OCI-LY3 (cell line): ENCODE measurements around the gene PDLIM5.

Experiments
- H2AFZ ChIP-seq: fragments of 200-600, 300-600 bp; shearing (Covaris generic); 2 replicates; pipeline ENCODE4 v1.6.0; 2014; ENCODE audit warnings: antibody characterized with exemption, low read depth, low read length
- H3K27ac ChIP-seq: fragments of 200-600, 300-600 bp; sonication (generic); 2 replicates; pipeline ENCODE4 v1.5.1; 2014; ENCODE audit warnings: mild to moderate bottlenecking, low read length, moderate library complexity, mixed read lengths
- H3K27me3 ChIP-seq: fragments of 200-600, 300-600 bp; sonication (generic); 2 replicates; pipeline ENCODE4 v1.6.1; 2014; ENCODE audit warnings: low read depth, low read length, mixed read lengths
- H3K36me3 ChIP-seq: fragments of 200-600, 300-600 bp; sonication (generic); replicated peaks from 2 replicates; pipeline ENCODE3; 2014; ENCODE audit warnings: low read depth, low read length, mixed read lengths
- H3K4me1 ChIP-seq: fragments of 300-600, 200-600 bp; sonication (generic); 2 replicates; pipeline ENCODE4 v1.6.1; 2014; ENCODE audit warnings: low read length, mixed read lengths
- H3K4me2 ChIP-seq: fragments of 200-600, 300-600 bp; sonication (generic); 2 replicates; pipeline ENCODE4 v1.6.1; 2014; ENCODE audit warnings: low read length, mixed read lengths
- H3K4me3 ChIP-seq: fragments of 300-600, 200-600 bp; sonication (generic); 2 replicates; pipeline ENCODE4 v1.5.1; 2014; ENCODE audit warnings: antibody characterized with exemption, mild to moderate bottlenecking, low read length, moderate library complexity
- H3K79me2 ChIP-seq: fragments of 300-600, 200-600 bp; shearing (Covaris generic); 2 replicates; pipeline ENCODE4 v1.6.1; 2014; ENCODE audit warnings: mild to moderate bottlenecking, low read length, mixed read lengths
- H3K9ac ChIP-seq: fragments of 300-600, 200-600 bp; shearing (Covaris generic); 2 replicates; pipeline ENCODE4 v1.6.0; 2014; ENCODE audit warnings: mild to moderate bottlenecking, low read length, moderate library complexity
- H3K9me3 ChIP-seq: fragments of 200-600, 300-600 bp; shearing (Covaris generic); 2 replicates; pipeline ENCODE4 v1.6.1; 2014; ENCODE audit warnings: low read length, mixed read lengths; ENCODE audit not compliant: insufficient read depth
- H4K20me1 ChIP-seq: fragments of 200-600, 300-600 bp; sonication (generic); 2 replicates; pipeline ENCODE4 v1.6.1; 2016; ENCODE audit warnings: low read length, mixed read lengths; ENCODE audit not compliant: insufficient read depth
- EZH2phosphoT487 ChIP-seq: fragments of 200-600 bp; shearing (Covaris generic); IDR thresholded peaks from 2 replicates; pipeline ENCODE4 v1.6.1; 2018; ENCODE audit warnings: antibody characterized with exemption, mixed run types, low read depth
- TF ChIP-seq, protein P1 (sequence below): fragments of 200-600, 300-600 bp; sonication (generic); IDR thresholded peaks from 2 replicates; pipeline ENCODE4 v1.5.1; 2014; ENCODE audit warnings: antibody characterized with exemption, low read length, low read depth

Gene PDLIM5

DNA sequence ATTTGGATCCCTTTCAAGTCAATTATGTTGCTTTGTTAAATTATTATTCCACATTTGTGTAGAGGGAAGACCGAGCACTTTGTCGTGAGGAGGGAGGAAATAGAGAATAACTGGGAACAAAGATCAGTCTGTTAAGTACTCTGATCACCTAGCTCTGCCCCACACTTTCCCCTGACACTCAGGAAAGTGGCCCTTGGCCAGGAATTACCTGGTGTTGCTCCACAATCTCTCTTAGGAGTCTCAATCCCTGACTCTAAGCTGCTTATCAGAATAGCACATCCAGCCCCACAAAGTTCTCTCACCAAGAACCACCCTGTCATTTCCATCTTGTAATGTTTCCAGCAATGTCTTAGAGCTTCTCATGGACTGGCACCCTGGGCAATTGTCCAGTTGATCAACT is 222.2 kb downstream of the PDLIM5 start:
- no peaks in the 10 kb centered on the region for H4K20me1 ChIP-seq
- H3K27me3 ChIP-seq, result no peaks in the 10 kb centered on the region
- H3K9ac ChIP-seq, result no peak overlapping the region
- H3K9me3 ChIP-seq, result no peaks in the 10 kb centered on the region
- H3K36me3 ChIP-seq, result no peaks in the 10 kb centered on the region
- no peak for TF ChIP-seq EZH2phosphoT487
- TF ChIP-seq, protein P1, sequence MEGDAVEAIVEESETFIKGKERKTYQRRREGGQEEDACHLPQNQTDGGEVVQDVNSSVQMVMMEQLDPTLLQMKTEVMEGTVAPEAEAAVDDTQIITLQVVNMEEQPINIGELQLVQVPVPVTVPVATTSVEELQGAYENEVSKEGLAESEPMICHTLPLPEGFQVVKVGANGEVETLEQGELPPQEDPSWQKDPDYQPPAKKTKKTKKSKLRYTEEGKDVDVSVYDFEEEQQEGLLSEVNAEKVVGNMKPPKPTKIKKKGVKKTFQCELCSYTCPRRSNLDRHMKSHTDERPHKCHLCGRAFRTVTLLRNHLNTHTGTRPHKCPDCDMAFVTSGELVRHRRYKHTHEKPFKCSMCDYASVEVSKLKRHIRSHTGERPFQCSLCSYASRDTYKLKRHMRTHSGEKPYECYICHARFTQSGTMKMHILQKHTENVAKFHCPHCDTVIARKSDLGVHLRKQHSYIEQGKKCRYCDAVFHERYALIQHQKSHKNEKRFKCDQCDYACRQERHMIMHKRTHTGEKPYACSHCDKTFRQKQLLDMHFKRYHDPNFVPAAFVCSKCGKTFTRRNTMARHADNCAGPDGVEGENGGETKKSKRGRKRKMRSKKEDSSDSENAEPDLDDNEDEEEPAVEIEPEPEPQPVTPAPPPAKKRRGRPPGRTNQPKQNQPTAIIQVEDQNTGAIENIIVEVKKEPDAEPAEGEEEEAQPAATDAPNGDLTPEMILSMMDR, result no peak
- no peaks in the 10 kb centered on the region for H3K4me1 ChIP-seq
- H3K4me3 ChIP-seq, result no peak overlapping the region
- H3K4me2 ChIP-seq, result no peak overlapping the region
- no peaks in the 10 kb centered on the region for H3K79me2 ChIP-seq
- H2AFZ ChIP-seq, result no peak overlapping the region
- H3K27ac ChIP-seq, result no peak overlapping the region

DNA sequence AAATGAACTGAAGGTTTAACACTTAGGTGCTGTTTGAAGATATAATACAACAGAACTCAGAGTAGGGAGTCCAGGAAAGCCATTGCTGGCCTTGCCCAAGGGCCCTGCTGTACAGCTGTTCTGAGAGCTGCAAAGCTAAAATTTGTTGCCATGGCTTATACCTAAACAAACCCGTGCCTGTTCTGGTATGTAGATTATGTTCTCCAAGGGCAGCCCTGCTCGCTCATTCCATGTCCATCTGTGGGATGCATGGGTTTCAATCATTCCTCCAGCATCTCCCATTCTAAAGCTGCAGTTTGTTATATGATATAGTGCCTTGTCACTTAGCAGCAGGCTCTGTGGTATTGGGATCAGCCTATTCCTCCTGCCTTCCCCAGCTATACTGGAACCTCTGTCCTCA is 225.2 kb downstream of the PDLIM5 start:
- Histone ChIP-seq H3K4me3 (no peak overlapping the region), H3K4me1 (no peaks in the 10 kb centered on the region), H2AFZ (no peak overlapping the region), H3K9ac (no peak overlapping the region), H3K9me3 (no peaks in the 10 kb centered on the region), H3K27ac (no peak overlapping the region), H3K4me2 (no peak overlapping the region), H4K20me1 (no peaks in the 10 kb centered on the region), H3K36me3 (no peaks in the 10 kb centered on the region), H3K27me3 (no peaks in the 10 kb centered on the region), H3K79me2 (no peaks in the 10 kb centered on the region)
- TF ChIP-seq EZH2phosphoT487, result no peak
- TF ChIP-seq, protein P1, result no peak

DNA sequence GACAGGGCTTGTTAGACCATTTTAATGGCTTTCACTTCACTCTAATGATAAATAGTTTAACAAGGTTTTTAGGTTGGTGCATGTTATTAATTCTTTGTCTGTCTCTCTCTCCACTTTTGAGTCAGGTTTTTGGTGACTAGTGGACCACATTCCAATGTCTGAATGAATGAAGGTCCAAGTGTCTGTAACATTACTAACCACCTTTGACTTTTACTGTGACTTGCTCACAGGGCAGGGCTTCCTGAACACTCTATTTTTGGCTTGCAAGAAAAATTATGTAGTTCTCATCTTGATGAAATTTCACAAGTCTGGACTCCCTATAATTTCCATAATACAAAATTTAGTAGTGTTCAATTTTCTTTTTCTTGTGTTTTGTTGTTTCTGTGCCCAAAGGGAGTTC is 227.2 kb downstream of the PDLIM5 start:
- Histone ChIP-seq H3K4me3 (no peak overlapping the region), H3K9ac (no peak overlapping the region), H4K20me1 (no peaks in the 10 kb centered on the region), H3K4me2 (no peak overlapping the region), H3K9me3 (no peaks in the 10 kb centered on the region), H2AFZ (no peak overlapping the region), H3K36me3 (no peaks in the 10 kb centered on the region), H3K27ac (no peak overlapping the region), H3K79me2 (no peaks in the 10 kb centered on the region), H3K27me3 (no peaks in the 10 kb centered on the region), H3K4me1 (no peaks in the 10 kb centered on the region)
- no peak for TF ChIP-seq EZH2phosphoT487
- TF ChIP-seq, protein P1, result no peak

DNA sequence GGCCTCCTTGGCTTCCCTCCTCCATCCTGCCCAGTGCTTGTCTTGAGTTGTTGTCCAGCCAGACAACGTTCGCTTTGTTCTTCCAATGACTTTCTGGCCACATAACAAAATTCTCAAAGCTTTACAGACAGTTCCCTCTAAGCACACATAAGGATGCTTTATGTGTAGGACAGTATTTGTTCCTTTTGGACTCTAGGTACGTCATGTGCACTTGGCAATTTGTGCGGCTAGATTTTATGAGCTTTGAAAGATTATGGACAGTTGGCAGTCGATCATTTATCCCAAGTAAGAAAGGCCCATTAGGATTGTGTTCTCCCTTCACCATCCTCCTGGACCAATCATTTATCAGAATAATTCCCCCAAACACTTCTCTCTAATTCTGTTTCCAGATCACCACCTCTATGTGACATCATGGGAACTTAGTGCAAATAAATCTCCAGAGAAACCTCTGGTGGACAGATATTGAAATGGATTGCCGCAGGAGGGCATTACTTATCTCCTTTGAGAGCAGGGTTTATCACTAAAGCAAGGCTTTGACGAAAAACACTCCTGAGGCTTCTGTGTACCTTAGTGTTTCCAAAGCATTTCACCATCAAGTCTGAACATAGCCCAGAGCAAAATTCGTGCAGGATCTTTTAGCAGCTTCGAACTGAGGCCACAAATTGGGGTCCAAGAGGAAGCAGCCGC is 228.6 kb downstream of the PDLIM5 start:
- H3K36me3 ChIP-seq, result no peaks in the 10 kb centered on the region
- no peaks in the 10 kb centered on the region for H3K4me1 ChIP-seq
- no peaks in the 10 kb centered on the region for H4K20me1 ChIP-seq
- no peaks in the 10 kb centered on the region for H3K9me3 ChIP-seq
- no peak overlapping the region for H3K9ac ChIP-seq
- TF ChIP-seq, protein P1, result no peak
- no peak for TF ChIP-seq EZH2phosphoT487
- no peak overlapping the region for H3K27ac ChIP-seq
- no peak overlapping the region for H3K4me2 ChIP-seq
- no peak overlapping the region for H3K4me3 ChIP-seq
- H2AFZ ChIP-seq, result no peak overlapping the region
- H3K27me3 ChIP-seq, result no peaks in the 10 kb centered on the region
- H3K79me2 ChIP-seq, result no peaks in the 10 kb centered on the region
